DND-41 (cell line): Measurements from ENCODE around the gene USF3.

Source experiments
- ATAC-seq: fragments of 200-7000 bp; cut with Tn5 transposase; 3 replicates; pipeline ENCODE4 v1.9.1; 2021; ENCODE audit warnings: low read depth; ENCODE audit not compliant: insufficient read depth
- DNase-seq: peaks from one replicate; pipeline ENCODE4 v3.0.0-alpha.2; 2020
- H2AFZ ChIP-seq: 2 replicates; pipeline ENCODE4 v1.6.0; 2012; ENCODE audit warnings: low read depth, low read length
- H3K27ac ChIP-seq: 2 replicates; pipeline ENCODE4 v1.5.1; 2012; ENCODE audit warnings: low read length, inconsistent platforms
- H3K27me3 ChIP-seq: fragments of 200-600 bp; sonication (generic); 2 replicates; pipeline ENCODE4 v1.6.0; 2012; ENCODE audit warnings: low read length, mild to moderate bottlenecking, inconsistent platforms; ENCODE audit not compliant: insufficient read depth, poor library complexity
- H3K36me3 ChIP-seq: 2 replicates; pipeline ENCODE4 v1.5.1; 2012; ENCODE audit warnings: low read length, inconsistent platforms; ENCODE audit not compliant: insufficient read depth
- H3K4me1 ChIP-seq: 2 replicates; pipeline ENCODE4 v1.5.1; 2012; ENCODE audit warnings: mild to moderate bottlenecking, low read length; ENCODE audit not compliant: insufficient read depth
- H3K4me2 ChIP-seq: 2 replicates; pipeline ENCODE4 v1.6.0; 2012; ENCODE audit warnings: mild to moderate bottlenecking, moderate library complexity, low read length, inconsistent platforms; ENCODE audit not compliant: insufficient read depth
- H3K4me3 ChIP-seq, 2 experiments: fragments of 200-600 bp in 1 of 2; shearing (Covaris generic) in 1 of 2; 2 replicates each; pipeline ENCODE4 v1.5.1; 2012 to 2016; ENCODE audit warnings: inconsistent platforms in 2 of 2, low read length in 2 of 2, mild to moderate bottlenecking in 2 of 2, low read depth in 1 of 2, moderate library complexity in 1 of 2
- H3K79me2 ChIP-seq: 2 replicates; pipeline ENCODE4 v1.6.0; 2012; ENCODE audit warnings: low read length, inconsistent platforms; ENCODE audit not compliant: insufficient read depth
- H3K9ac ChIP-seq: 2 replicates; pipeline ENCODE4 v1.6.0; 2012; ENCODE audit warnings: low read depth, mild to moderate bottlenecking, inconsistent platforms, low read length, moderate library complexity
- H3K9me3 ChIP-seq: 2 replicates; pipeline ENCODE4 v1.5.1; 2012; ENCODE audit warnings: low read length, moderate library complexity, mild to moderate bottlenecking, inconsistent platforms; ENCODE audit not compliant: insufficient read depth, severe bottlenecking
- H4K20me1 ChIP-seq: 2 replicates; pipeline ENCODE4 v1.6.0; 2012; ENCODE audit warnings: low read length; ENCODE audit not compliant: insufficient read depth
- CTCF ChIP-seq: IDR thresholded peaks from 2 replicates; pipeline ENCODE4 v1.5.1; 2012; ENCODE audit warnings: borderline replicate concordance, low read length, moderate library complexity, mild to moderate bottlenecking; ENCODE audit not compliant: poor library complexity, severe bottlenecking; ENCODE audit errors: extremely low read depth
- EZH2 ChIP-seq: IDR thresholded peaks from 3 replicates; pipeline ENCODE4 v1.6.1; 2012; ENCODE audit warnings: borderline replicate concordance, low read depth, mild to moderate bottlenecking, moderate library complexity, low read length, inconsistent platforms; ENCODE audit not compliant: severe bottlenecking

USF3 gene

GRCh38 chr3:113623324-113623723, 73.1 kb downstream of the USF3 start:
- Histone ChIP-seq H3K4me2 (no peak overlapping the region), H3K9me3 (no peaks in the 10 kb centered on the region), H3K27ac (no peak overlapping the region), H3K27me3 (no peaks in the 10 kb centered on the region), H3K9ac (no peak overlapping the region), H2AFZ (no peak overlapping the region), H3K4me1 (no peaks in the 10 kb centered on the region), H4K20me1 (no peaks in the 10 kb centered on the region), H3K4me3 (no peak overlapping the region), H3K79me2 (no peaks in the 10 kb centered on the region), H3K36me3 (no peaks in the 10 kb centered on the region)
- TF ChIP-seq EZH2 (no peak), CTCF (peak; percentile 11)
- DNase-seq, result no peak
- no peak for ATAC-seq

GRCh38 chr3:113620091-113620490, 76.4 kb downstream of the USF3 start:
- H3K9me3 ChIP-seq, result no peaks in the 10 kb centered on the region
- H4K20me1 ChIP-seq, result no peaks in the 10 kb centered on the region
- TF ChIP-seq CTCF (no peak), EZH2 (no peak)
- H3K36me3 ChIP-seq, result no peaks in the 10 kb centered on the region
- no peak overlapping the region for H3K4me3 ChIP-seq
- no peaks in the 10 kb centered on the region for H3K27me3 ChIP-seq
- ATAC-seq, result no peak
- H3K4me2 ChIP-seq, result no peak overlapping the region
- no peak overlapping the region for H3K9ac ChIP-seq
- H3K4me1 ChIP-seq, result no peaks in the 10 kb centered on the region
- H3K27ac ChIP-seq, result no peak overlapping the region
- no peak overlapping the region for H2AFZ ChIP-seq
- H3K79me2 ChIP-seq, result no peaks in the 10 kb centered on the region
- no peak for DNase-seq

GRCh38 chr3:113617726-113618125, 78.7 kb downstream of the USF3 start:
- no peaks in the 10 kb centered on the region for H4K20me1 ChIP-seq
- no peak overlapping the region for H3K4me3 ChIP-seq
- H3K4me1 ChIP-seq, result no peaks in the 10 kb centered on the region
- TF ChIP-seq EZH2 (no peak), CTCF (no peak)
- H3K36me3 ChIP-seq, result no peaks in the 10 kb centered on the region
- H3K9ac ChIP-seq, result no peak overlapping the region
- ATAC-seq, result no peak
- no peak overlapping the region for H3K4me2 ChIP-seq
- H3K9me3 ChIP-seq, result no peaks in the 10 kb centered on the region
- H3K27ac ChIP-seq, result no peak overlapping the region
- H3K79me2 ChIP-seq, result no peaks in the 10 kb centered on the region
- DNase-seq, result no peak
- no peaks in the 10 kb centered on the region for H3K27me3 ChIP-seq
- H2AFZ ChIP-seq, result no peak overlapping the region

GRCh38 chr3:113615976-113616375, 80.5 kb downstream of the USF3 start:
- Histone ChIP-seq H3K4me1 (no peaks in the 10 kb centered on the region), H3K9ac (no peak overlapping the region), H3K4me2 (no peak overlapping the region), H2AFZ (no peak overlapping the region), H3K27ac (no peak overlapping the region), H3K9me3 (no peaks in the 10 kb centered on the region), H4K20me1 (no peaks in the 10 kb centered on the region), H3K36me3 (no peaks in the 10 kb centered on the region), H3K79me2 (no peaks in the 10 kb centered on the region), H3K4me3 (no peak overlapping the region), H3K27me3 (no peaks in the 10 kb centered on the region)
- ATAC-seq (no peak), DNase-seq (no peak)
- no peak for TF ChIP-seq CTCF
- TF ChIP-seq EZH2, result no peak
